T-cell (primary cell): ENCODE measurements around the gene TGM2. TPM values are rescaled to one million over a fixed set of nuclear protein-coding genes. Genes with fewer than 3 reads are reported as not detected.
A peak's percentile ranks its signal among the peaks of the same experiment; 100 is the strongest.

Source experiments
- ATAC-seq, 4 experiments: fragments of 200-7000 bp in 3 of 4; fragments of 150-1000 bp in 1 of 4; cut with Tn5 transposase; replicated peaks in 1 of 4; 1 replicate in 3 of 4; 2 replicates in 1 of 4; pipeline ENCODE4 v1.10.0; 2021; ENCODE audit warnings: moderate library complexity in 3 of 4, mild to moderate bottlenecking in 2 of 4, moderate number of reproducible peaks in 1 of 4
- CTCF ChIA-PET, 2 donors: fragments of 300-600 bp; sonication (Branson Sonifier 250); formaldehyde crosslinking; loops; one replicate each; lab custom pipeline; 2022; ENCODE audit warnings: antibody characterized with exemption in 2 of 2; lab: Charles Lee
- POLR2A ChIA-PET, 2 donors: fragments of 300-600 bp; sonication (Branson Sonifier 250); formaldehyde crosslinking; loops; one replicate each; lab custom pipeline; 2022; ENCODE audit warnings: antibody characterized with exemption in 2 of 2; lab: Charles Lee
- DNase-seq, 35 experiments: peaks; one replicate each; pipeline versions ENCODE4 v3.0.0 to v3.0.0-alpha.2; 2013 to 2023
- H3K27ac ChIP-seq: one replicate; pipeline ENCODE4 v1.5.1; 2013; ENCODE audit warnings: low read length
- H3K27me3 ChIP-seq, 2 experiments: replicated peaks in 1 of 2; 1 replicate in 1 of 2; 2 replicates in 1 of 2; pipeline versions ENCODE4 v1.6.1 to v1.7.0; 2013; ENCODE audit warnings: low read length in 1 of 2, mixed read lengths in 1 of 2; ENCODE audit not compliant: control insufficient read depth in 2 of 2, insufficient read depth in 2 of 2; ENCODE audit errors: extremely low read depth in 1 of 2
- H3K36me3 ChIP-seq, 2 donors: 1 replicate in 1 of 2; 2 replicates in 1 of 2; pipeline versions ENCODE4 v1.6.1 to v1.7.0; 2013; ENCODE audit warnings: low read length in 1 of 2; ENCODE audit not compliant: control insufficient read depth in 2 of 2, insufficient read depth in 1 of 2; ENCODE audit errors: extremely low read depth in 1 of 2
- H3K4me1 ChIP-seq, 2 experiments: 1 replicate in 1 of 2; 2 replicates in 1 of 2; pipeline versions ENCODE4 v1.6.1 to v1.7.0; 2013; ENCODE audit warnings: low read length in 2 of 2, mixed read lengths in 1 of 2; ENCODE audit not compliant: insufficient read depth in 2 of 2, control insufficient read depth in 1 of 2; ENCODE audit errors: extremely low read depth in 1 of 2
- H3K4me3 ChIP-seq, 2 donors: 1 replicate in 1 of 2; 2 replicates in 1 of 2; pipeline versions ENCODE4 v1.5.1 to v1.7.0; 2013; ENCODE audit warnings: mild to moderate bottlenecking in 2 of 2, low read length in 1 of 2, moderate library complexity in 1 of 2; ENCODE audit not compliant: control insufficient read depth in 1 of 2; ENCODE audit errors: extremely low read depth in 1 of 2
- H3K9me3 ChIP-seq: 2 replicates; pipeline ENCODE4 v1.7.0; 2013
- H3K27ac Mint-ChIP-seq, 2 donors: one replicate each; pipeline ENCODE4 v1.8.0; 2020 to 2021; ENCODE audit warnings: mild to moderate bottlenecking in 2 of 2, mixed read lengths in 2 of 2
- H3K27me3 Mint-ChIP-seq, 2 donors: one replicate each; pipeline ENCODE4 v1.8.0; 2021 to 2022; ENCODE audit warnings: mixed read lengths in 2 of 2
- H3K36me3 Mint-ChIP-seq: one replicate; pipeline ENCODE4 v1.8.0; 2021; ENCODE audit warnings: mixed read lengths
- H3K4me1 Mint-ChIP-seq, 3 donors: one replicate each; pipeline ENCODE4 v1.8.0; 2020 to 2022; ENCODE audit warnings: mixed read lengths in 3 of 3, mild to moderate bottlenecking in 1 of 3
- H3K4me3 Mint-ChIP-seq, 3 donors: one replicate each; pipeline ENCODE4 v1.8.0; 2020 to 2022; ENCODE audit warnings: mild to moderate bottlenecking in 3 of 3, mixed read lengths in 3 of 3, moderate library complexity in 3 of 3
- H3K9me3 Mint-ChIP-seq, 3 donors: one replicate each; pipeline ENCODE4 v1.8.0; 2020 to 2022; ENCODE audit warnings: mixed read lengths in 3 of 3
- WGBS: methylation state at CpG from one replicate; pipeline ENCODE4 v1.1.5; 2013; ENCODE audit warnings: missing lambda C conversion rate; ENCODE audit not compliant: insufficient coverage; 5-methylcytosine and 5-hydroxymethylcytosine counted together
- total RNA-seq, 35 experiments: library from RNA in 6 of 35; stranded (reverse) in 6 of 35; fragments of 120-200 nt in 1 of 35; gene quantifications; one replicate each; pipeline versions ENCODE4 v1.2.1 to v1.2.4 and lab custom pipeline; 2013 to 2026

TGM2 gene
- total RNA-seq, 5 donors from 2014 or later (not counting 1 experiment from before 2014, with no cell fraction given): 0.62 to 1.8 (median 1.2) TPM; not detected in 2

DNA sequence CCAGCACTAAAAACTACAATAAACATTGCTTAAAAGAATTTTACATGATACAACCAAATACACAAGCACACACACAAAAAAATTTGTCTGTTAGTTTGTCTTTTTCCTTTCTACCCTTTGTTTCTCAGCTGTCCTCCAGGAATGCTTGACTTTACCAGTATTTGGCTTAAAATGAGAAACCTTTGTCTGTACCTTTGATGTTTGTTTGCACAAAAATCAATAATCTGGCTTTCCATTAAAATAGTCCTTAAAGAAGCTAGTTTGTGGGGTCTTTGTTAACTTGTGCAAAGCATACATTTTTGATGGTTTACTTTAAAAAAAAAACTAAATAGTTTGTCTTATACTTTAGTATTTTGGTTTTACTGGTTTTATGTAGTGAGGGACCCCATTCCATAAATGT, 82.2 kb downstream of the TGM2 start:
- DNase-seq: no peak
- H3K4me1 ChIP-seq: no peaks in the 10 kb centered on the region
- POLR2A ChIA-PET: interaction anchor here in 1 of 2 donors (0.6 kb wide), 1 partner anchor 34 kb away, joined by 8 read pairs; no protein-coding TSS in a partner anchor

GRCh38 chr20:38081575-38081974, 83.5 kb downstream of the TGM2 start:
- no peaks in the 10 kb centered on the region for H3K9me3 ChIP-seq
- Mint-ChIP-seq H3K9me3 (peaks cover 0 to 6% (median 0%) of the 10 kb centered on the region in 3 donors), H3K36me3 (peaks cover 74% of the 10 kb centered on the region), H3K27me3 (no peaks in the 10 kb centered on the region), H3K4me1 (peaks cover 19 to 25% (median 22%) of the 10 kb centered on the region in 3 donors), H3K4me3 (no peak overlapping the region), H3K27ac (peak overlapping the region in 1 of 2 donors; percentile 41)
- H3K4me1 ChIP-seq: no peaks in the 10 kb centered on the region
- H3K27ac ChIP-seq: no peak overlapping the region
- 76% methylated on average over 3 of the region's 3 CpGs for WGBS
- no peaks in the 10 kb centered on the region for H3K27me3 ChIP-seq
- ChIA-PET POLR2A (interaction anchor here in 1 of 2 donors (0.6 kb wide), 1 partner anchor 13 kb away, joined by 5 read pairs; no protein-coding TSS in a partner anchor), CTCF (no interaction called here)
- ATAC-seq (no peak), DNase-seq (no peak)
- H3K36me3 ChIP-seq: peaks cover 6 to 63% of the 10 kb centered on the region in 2 donors
- H3K4me3 ChIP-seq: no peak overlapping the region

More for the DNA sequence above, 82.2 kb downstream of the TGM2 start:
- peaks cover 0 to 6% (median 0%) of the 10 kb centered on the region in 3 donors for H3K9me3 Mint-ChIP-seq
- H3K4me3 Mint-ChIP-seq: no peak overlapping the region
- ATAC-seq: no peak
- H3K27ac Mint-ChIP-seq: no peak overlapping the region
- Histone ChIP-seq H3K27ac (no peak overlapping the region), H3K9me3 (no peaks in the 10 kb centered on the region), H3K4me3 (no peak overlapping the region), H3K36me3 (peaks cover 8 to 68% of the 10 kb centered on the region in 2 donors), H3K27me3 (no peaks in the 10 kb centered on the region)
- peaks cover 19 to 22% (median 22%) of the 10 kb centered on the region in 3 donors for H3K4me1 Mint-ChIP-seq
- H3K27me3 Mint-ChIP-seq: no peaks in the 10 kb centered on the region
- H3K36me3 Mint-ChIP-seq: peaks cover 77% of the 10 kb centered on the region
- CTCF ChIA-PET: no interaction called here

GRCh38 chr20:38079353-38079752, 85.7 kb downstream of the TGM2 start:
- peaks cover 22 to 30% (median 24%) of the 10 kb centered on the region in 3 donors for H3K4me1 Mint-ChIP-seq
- H3K9me3 ChIP-seq: no peaks in the 10 kb centered on the region
- H3K4me3 Mint-ChIP-seq: no peak overlapping the region
- H3K27ac ChIP-seq: no peak overlapping the region
- ChIA-PET CTCF (no interaction called here), POLR2A (no interaction called here)
- 100% methylated on average over 1 of the region's 3 CpGs for WGBS
- no peak overlapping the region for H3K4me3 ChIP-seq
- no peak for DNase-seq
- no peak overlapping the region for H3K27ac Mint-ChIP-seq
- ATAC-seq: no peak
- H3K27me3 ChIP-seq: no peaks in the 10 kb centered on the region
- H3K4me1 ChIP-seq: no peaks in the 10 kb centered on the region
- H3K27me3 Mint-ChIP-seq: no peaks in the 10 kb centered on the region
- H3K36me3 ChIP-seq: peaks cover 6 to 42% of the 10 kb centered on the region in 2 donors
- H3K36me3 Mint-ChIP-seq: peaks cover 55% of the 10 kb centered on the region
- peaks cover 0 to 6% (median 0%) of the 10 kb centered on the region in 3 donors for H3K9me3 Mint-ChIP-seq

- H3K27me3 ChIP-seq: no peaks in the 10 kb centered on the region
- no peak overlapping the region for H3K27ac Mint-ChIP-seq
- H3K9me3 ChIP-seq: no peaks in the 10 kb centered on the region
- CTCF ChIA-PET: interaction anchor here in 1 of 2 donors (1.1 kb wide), 1 partner anchor 8 kb away, joined by 5 read pairs; no protein-coding TSS in a partner anchor
- no peaks in the 10 kb centered on the region for H3K27me3 Mint-ChIP-seq
- H3K4me3 ChIP-seq: no peak overlapping the region
- H3K36me3 Mint-ChIP-seq: peaks cover 51% of the 10 kb centered on the region
- POLR2A ChIA-PET: interaction anchor here in 1 of 2 donors (0.5 kb wide), 1 partner anchor 986 kb away, joined by 3 read pairs; no protein-coding TSS in a partner anchor
- no peak overlapping the region for H3K4me3 Mint-ChIP-seq
- H3K36me3 ChIP-seq: peaks cover 9 to 35% of the 10 kb centered on the region in 2 donors
- no peaks in the 10 kb centered on the region for H3K4me1 ChIP-seq
- 100% methylated on average over 2 of the region's 2 CpGs for WGBS
- H3K9me3 Mint-ChIP-seq: peaks cover 0 to 6% (median 0%) of the 10 kb centered on the region in 3 donors
- peaks cover 26 to 39% (median 32%) of the 10 kb centered on the region in 3 donors for H3K4me1 Mint-ChIP-seq
- H3K27ac ChIP-seq: no peak overlapping the region
- DNase-seq (no peak), ATAC-seq (no peak)
Observed at GRCh38 chr20:38078084-38078483, 87.0 kb downstream of the TGM2 start.

Other genes starting within 250 kb of the TGM2 start
- 10 to 100 TPM; 17.8 to 27.6 (median 23.2) TPM for gene TTI1, start 131.8 kb downstream of the TGM2 start, total RNA-seq
- 10 to 100 TPM; 38.3 to 46.6 (median 40.5) TPM for gene RPRD1B, start 131.5 kb downstream of the TGM2 start, total RNA-seq
- not detected for gene KIAA1755, start 95.5 kb upstream of the TGM2 start, total RNA-seq
- gene BPI, start 138.9 kb upstream of the TGM2 start, total RNA-seq: not detected
- gene LBP, start 181.2 kb upstream of the TGM2 start, total RNA-seq: under 1 TPM in 1 of 5 donors, not detected in 4; 0.32 TPM